KMS-11 (cell line): ENCODE data around the gene FIBIN.
"Not testable (repeated sequence)": the region's sequence is repeated elsewhere in the genome, so short reads cannot be mapped to it uniquely, and the experiment has no call there.

Source experiments
- H2AFZ ChIP-seq: fragments of 200-600 bp; sonication (generic); 2 replicates; pipeline ENCODE4 v1.6.1; 2016; ENCODE audit warnings: antibody characterized with exemption, mixed run types, low read depth
- H3K27ac ChIP-seq: fragments of 200-600 bp; sonication (generic); 2 replicates; pipeline ENCODE4 v1.6.1; 2016; ENCODE audit warnings: mild to moderate bottlenecking, mixed run types
- H3K27me3 ChIP-seq: fragments of 200-600 bp; sonication (generic); 2 replicates; pipeline ENCODE4 v1.6.1; 2017; ENCODE audit warnings: mild to moderate bottlenecking, low read depth, mixed run types, moderate library complexity; ENCODE audit not compliant: insufficient read depth
- H3K36me3 ChIP-seq: fragments of 200-600 bp; sonication (generic); 2 replicates; pipeline ENCODE4 v1.6.1; 2017; ENCODE audit warnings: mild to moderate bottlenecking, mixed run types; ENCODE audit not compliant: insufficient read depth
- H3K4me1 ChIP-seq: fragments of 200-600 bp; sonication (generic); 2 replicates; pipeline ENCODE4 v1.6.1; 2016; ENCODE audit warnings: mild to moderate bottlenecking, low read depth, mixed run types; ENCODE audit not compliant: poor library complexity, severe bottlenecking
- H3K4me2 ChIP-seq: fragments of 200-600 bp; sonication (generic); 2 replicates; pipeline ENCODE4 v1.7.0; 2016; ENCODE audit warnings: mild to moderate bottlenecking, mixed run types
- H3K4me3 ChIP-seq: fragments of 200-600 bp; sonication (generic); IDR thresholded peaks from 2 replicates; pipeline ENCODE4 v1.6.1; 2017; ENCODE audit warnings: low read depth, low read length, mixed read lengths; ENCODE audit not compliant: insufficient read depth
- H3K79me2 ChIP-seq: fragments of 200-600 bp; sonication (generic); 2 replicates; pipeline ENCODE4 v1.6.1; 2016; ENCODE audit warnings: low read depth, mixed run types; ENCODE audit not compliant: insufficient read depth
- H3K9ac ChIP-seq: fragments of 200-600 bp; sonication (generic); 2 replicates; pipeline ENCODE4 v1.6.1; 2016; ENCODE audit warnings: mild to moderate bottlenecking, mixed run types
- H4K20me1 ChIP-seq: fragments of 200-600 bp; sonication (generic); 2 replicates; pipeline ENCODE4 v1.6.1; 2016; ENCODE audit warnings: mild to moderate bottlenecking, mixed run types; ENCODE audit not compliant: insufficient read depth
- CTCF ChIP-seq: fragments of 200-600 bp; sonication (generic); conservative IDR thresholded peaks from 2 replicates; pipeline ENCODE4 v1.6.1; 2017; ENCODE audit warnings: low read depth, mild to moderate bottlenecking, antibody characterized with exemption, low read length, moderate library complexity, mixed read lengths

FIBIN gene

GRCh38 chr11:26974069-26974783 is 19.7 kb upstream of the FIBIN start:
- Histone ChIP-seq H4K20me1 (no peaks in the 10 kb centered on the region), H3K27me3 (no peaks in the 10 kb centered on the region), H3K4me1 (no peaks in the 10 kb centered on the region), H2AFZ (no peak overlapping the region), H3K4me2 (no peak overlapping the region), H3K27ac (no peak overlapping the region), H3K36me3 (no peaks in the 10 kb centered on the region), H3K9ac (no peak overlapping the region), H3K79me2 (no peaks in the 10 kb centered on the region), H3K4me3 (no peak overlapping the region)
- no peak for TF ChIP-seq CTCF

GRCh38 chr11:26974996-26975395 is 18.9 kb upstream of the FIBIN start:
- Histone ChIP-seq H3K9ac (no peak overlapping the region), H3K4me3 (no peak overlapping the region), H4K20me1 (no peaks in the 10 kb centered on the region), H3K4me1 (no peaks in the 10 kb centered on the region), H3K36me3 (no peaks in the 10 kb centered on the region), H3K79me2 (no peaks in the 10 kb centered on the region), H2AFZ (no peak overlapping the region), H3K27me3 (no peaks in the 10 kb centered on the region), H3K4me2 (no peak overlapping the region), H3K27ac (no peak overlapping the region)
- TF ChIP-seq CTCF = no peak

GRCh38 chr11:26976389-26976788 is 17.5 kb upstream of the FIBIN start:
- Histone ChIP-seq H3K36me3 (no peaks in the 10 kb centered on the region), H3K9ac (no peak overlapping the region), H4K20me1 (no peaks in the 10 kb centered on the region), H3K27ac (no peak overlapping the region), H3K79me2 (no peaks in the 10 kb centered on the region), H2AFZ (no peak overlapping the region), H3K4me3 (no peak overlapping the region), H3K4me2 (no peak overlapping the region), H3K27me3 (no peaks in the 10 kb centered on the region), H3K4me1 (no peaks in the 10 kb centered on the region)
- TF ChIP-seq CTCF = no peak

GRCh38 chr11:26977209-26977608 is 16.7 kb upstream of the FIBIN start:
- not testable (repeated sequence) for H3K27me3 ChIP-seq, H3K4me1 ChIP-seq, H3K27ac ChIP-seq, H3K4me3 ChIP-seq, H3K79me2 ChIP-seq, H2AFZ ChIP-seq, H3K9ac ChIP-seq, H3K36me3 ChIP-seq, H4K20me1 ChIP-seq, H3K4me2 ChIP-seq

- Histone ChIP-seq H3K4me2 (no peak overlapping the region), H2AFZ (no peak overlapping the region), H3K27me3 (no peaks in the 10 kb centered on the region), H3K36me3 (no peaks in the 10 kb centered on the region), H3K79me2 (no peaks in the 10 kb centered on the region), H3K4me1 (no peaks in the 10 kb centered on the region), H3K4me3 (no peak overlapping the region), H3K9ac (no peak overlapping the region), H3K27ac (no peak overlapping the region), H4K20me1 (no peaks in the 10 kb centered on the region)
- TF ChIP-seq CTCF = no peak
Observed at GRCh38 chr11:26983645-26984044, 10.3 kb upstream of the FIBIN start.
